Activated B cell treated with CpG ODN at 0.5 μM for 24 hours (primary cell): ENCODE measurements around the gene WDR64. TPM values are rescaled to one million over a fixed set of nuclear protein-coding genes. Genes with fewer than 3 reads are reported as not detected.
A peak's percentile ranks its signal among the peaks of the same experiment; 100 is the strongest.

Experiments used
- ATAC-seq: fragments of 200-7000 bp; cut with Tn5 transposase; one replicate; pipeline ENCODE4 v1.10.0; 2021; ENCODE audit warnings: low read depth, mild to moderate bottlenecking, moderate library complexity
- CTCF ChIA-PET: fragments of 350-600 bp; sonication (Branson Sonifier 250); formaldehyde crosslinking; loops from one replicate; lab custom pipeline; 2021; ENCODE audit warnings: antibody characterized with exemption; lab: Charles Lee
- POLR2A ChIA-PET: fragments of 350-600 bp; sonication (Branson Sonifier 250); formaldehyde crosslinking; loops from one replicate; lab custom pipeline; 2021; ENCODE audit warnings: antibody characterized with exemption; lab: Charles Lee
- DNase-seq: peaks from one replicate; pipeline ENCODE4 v3.0.0; 2022
- H3K27ac Mint-ChIP-seq: one replicate; pipeline ENCODE4 v1.8.0; 2020; ENCODE audit warnings: mixed read lengths
- H3K27me3 Mint-ChIP-seq: one replicate; pipeline ENCODE4 v1.8.0; 2021; ENCODE audit warnings: mixed read lengths
- H3K36me3 Mint-ChIP-seq: one replicate; pipeline ENCODE4 v1.8.0; 2021; ENCODE audit warnings: low read depth, mixed read lengths
- H3K4me1 Mint-ChIP-seq: one replicate; pipeline ENCODE4 v1.8.0; 2021; ENCODE audit warnings: mixed read lengths
- H3K4me3 Mint-ChIP-seq: one replicate; pipeline ENCODE4 v1.8.0; 2020; ENCODE audit warnings: mild to moderate bottlenecking, mixed read lengths
- H3K9me3 Mint-ChIP-seq: one replicate; pipeline ENCODE4 v1.8.0; 2020; ENCODE audit warnings: mixed read lengths
- intact Hi-C: fragments of 100-400 bp; cut with micrococcal nuclease; formaldehyde crosslinking; loops from one replicate; pipeline ENCODE4 v1.15.1; 2024
- total RNA-seq: library from RNA; stranded (reverse); gene quantifications from 2 replicates; pipeline ENCODE4 v1.2.3, GENCODE V29; 2022
- TF ChIP-seq, protein P1 (sequence below): fragments of 200-600 bp; IDR thresholded peaks from one replicate; pipeline ENCODE4 v1.8.0; 2022; ENCODE audit warnings: antibody characterized with exemption, mild to moderate bottlenecking

Gene WDR64
- total RNA-seq, 1 donor from 2014 or later: 0.58 TPM

GRCh38 chr1:241617426-241617825, 34.7 kb upstream of the WDR64 start:
- no peak for DNase-seq
- POLR2A ChIA-PET: no interaction called here
- Mint-ChIP-seq H3K4me3 (no peak overlapping the region), H3K27me3 (no peaks in the 10 kb centered on the region), H3K4me1 (peaks cover 10% of the 10 kb centered on the region), H3K36me3 (peaks cover 27% of the 10 kb centered on the region), H3K27ac (no peak overlapping the region), H3K9me3 (no peaks in the 10 kb centered on the region)
- CTCF ChIA-PET: interaction anchor here (0.8 kb wide), 1 partner anchor 10 kb away, joined by 3 read pairs; no protein-coding TSS in a partner anchor
- intact Hi-C loops: no loop called here
- no peak for ATAC-seq
- TF ChIP-seq, protein P1, sequence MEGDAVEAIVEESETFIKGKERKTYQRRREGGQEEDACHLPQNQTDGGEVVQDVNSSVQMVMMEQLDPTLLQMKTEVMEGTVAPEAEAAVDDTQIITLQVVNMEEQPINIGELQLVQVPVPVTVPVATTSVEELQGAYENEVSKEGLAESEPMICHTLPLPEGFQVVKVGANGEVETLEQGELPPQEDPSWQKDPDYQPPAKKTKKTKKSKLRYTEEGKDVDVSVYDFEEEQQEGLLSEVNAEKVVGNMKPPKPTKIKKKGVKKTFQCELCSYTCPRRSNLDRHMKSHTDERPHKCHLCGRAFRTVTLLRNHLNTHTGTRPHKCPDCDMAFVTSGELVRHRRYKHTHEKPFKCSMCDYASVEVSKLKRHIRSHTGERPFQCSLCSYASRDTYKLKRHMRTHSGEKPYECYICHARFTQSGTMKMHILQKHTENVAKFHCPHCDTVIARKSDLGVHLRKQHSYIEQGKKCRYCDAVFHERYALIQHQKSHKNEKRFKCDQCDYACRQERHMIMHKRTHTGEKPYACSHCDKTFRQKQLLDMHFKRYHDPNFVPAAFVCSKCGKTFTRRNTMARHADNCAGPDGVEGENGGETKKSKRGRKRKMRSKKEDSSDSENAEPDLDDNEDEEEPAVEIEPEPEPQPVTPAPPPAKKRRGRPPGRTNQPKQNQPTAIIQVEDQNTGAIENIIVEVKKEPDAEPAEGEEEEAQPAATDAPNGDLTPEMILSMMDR: no peak

GRCh38 chr1:241622669-241623068, 29.4 kb upstream of the WDR64 start:
- no peak overlapping the region for H3K4me3 Mint-ChIP-seq
- DNase-seq: no peak
- H3K36me3 Mint-ChIP-seq: peaks cover 32% of the 10 kb centered on the region
- H3K9me3 Mint-ChIP-seq: no peaks in the 10 kb centered on the region
- no peaks in the 10 kb centered on the region for H3K27me3 Mint-ChIP-seq
- TF ChIP-seq, protein P1: no peak
- H3K27ac Mint-ChIP-seq: no peak overlapping the region
- H3K4me1 Mint-ChIP-seq: peaks cover 16% of the 10 kb centered on the region
- POLR2A ChIA-PET: no interaction called here
- ATAC-seq: no peak
- intact Hi-C loops: no loop called here
- CTCF ChIA-PET: interaction anchor here (1.3 to 3.5 kb wide), 2 partner anchors 11 to 225 kb away, joined by 3 to 18 read pairs; no protein-coding TSS in a partner anchor

GRCh38 chr1:241624935-241625334, 27.1 kb upstream of the WDR64 start:
- ChIA-PET POLR2A (no interaction called here), CTCF (no interaction called here)
- no peak overlapping the region for H3K27ac Mint-ChIP-seq
- H3K36me3 Mint-ChIP-seq: peaks cover 28% of the 10 kb centered on the region
- intact Hi-C loops: loop anchor here (5.0 kb wide), 1 partner anchor 893 kb away; no protein-coding TSS in a partner anchor
- ATAC-seq: no peak
- peaks cover 35% of the 10 kb centered on the region for H3K4me1 Mint-ChIP-seq
- H3K4me3 Mint-ChIP-seq: no peak overlapping the region
- no peak for DNase-seq
- TF ChIP-seq, protein P1: no peak
- no peaks in the 10 kb centered on the region for H3K9me3 Mint-ChIP-seq
- H3K27me3 Mint-ChIP-seq: no peaks in the 10 kb centered on the region

GRCh38 chr1:241627453-241628259, 24.4 kb upstream of the WDR64 start:
- intact Hi-C loops: loop anchor here (1.0 to 5.0 kb wide), 5 partner anchors 13 to 895 kb away; partner anchors contain the start of genes CHML and OPN3
- peak overlapping the region; percentile 66 for H3K4me3 Mint-ChIP-seq

More at GRCh38 chr1:241627453-241628259, 24.4 kb upstream of the WDR64 start:
- POLR2A ChIA-PET: interaction anchor here (0.6 to 2.0 kb wide), 8 partner anchors 11 to 112 kb away, joined by 3 to 12 read pairs (median 5); partner anchors contain the start of genes CHML, KMO and OPN3
- DNase-seq (no peak), ATAC-seq (peak; percentile 83)
- H3K36me3 Mint-ChIP-seq: peaks cover 28% of the 10 kb centered on the region
- H3K27ac Mint-ChIP-seq: peak overlapping the region; percentile 86
- peaks cover 48% of the 10 kb centered on the region for H3K4me1 Mint-ChIP-seq
- CTCF ChIA-PET: interaction anchor here (0.9 to 2.9 kb wide), 10 partner anchors 10 to 358 kb away, joined by 3 to 49 read pairs (median 5); partner anchors contain the start of genes CHML, KMO and OPN3
- TF ChIP-seq, protein P1: peak; percentile 17
- no peaks in the 10 kb centered on the region for H3K9me3 Mint-ChIP-seq
- no peaks in the 10 kb centered on the region for H3K27me3 Mint-ChIP-seq
